H1 (cell line): ENCODE measurements around the gene CYYR1. TPM values are rescaled to one million over a fixed set of nuclear protein-coding genes. Genes with fewer than 3 reads are reported as not detected.

ENCODE experiments used
- CTCF ChIA-PET: fragments of 300-600 bp; sonication (Branson Sonifier 250); formaldehyde crosslinking; loops from one replicate; lab custom pipeline; 2021; ENCODE audit not compliant: partially characterized antibody; lab: Charles Lee
- POLR2A ChIA-PET: fragments of 300-600 bp; sonication (Branson Sonifier 250); formaldehyde crosslinking; loops from one replicate; lab custom pipeline; 2021; ENCODE audit warnings: inconsistent platforms; ENCODE audit not compliant: partially characterized antibody; lab: Charles Lee
- DNase-seq, 2 experiments: peaks; one replicate each; pipeline versions ENCODE4 v3.0.0 to v3.0.0-alpha.2; 2010 to 2022; ENCODE audit warnings: low spot score in 2 of 2, low read depth in 1 of 2, mixed read lengths in 1 of 2
- FAIRE-seq: peaks from 2 replicates; lab custom pipeline; 2011; peaks lifted over from hg19 to GRCh38; lab: Jason Lieb, UNC
- H2AFZ ChIP-seq: 2 replicates; pipeline ENCODE4 v1.8.1; 2012; ENCODE audit warnings: low read length, inconsistent platforms
- H2AK5ac ChIP-seq: 2 replicates; pipeline ENCODE4 v1.6.1; 2013; ENCODE audit warnings: low read depth, low read length
- H2BK120ac ChIP-seq: replicated peaks from 2 replicates; pipeline ENCODE3; 2013; ENCODE audit warnings: low read depth, low read length, inconsistent platforms
- H2BK12ac ChIP-seq: 2 replicates; pipeline ENCODE4 v1.6.1; 2013; ENCODE audit warnings: low read depth, low read length
- H2BK15ac ChIP-seq: 2 replicates; pipeline ENCODE4 v1.6.1; 2013; ENCODE audit warnings: low read length
- H2BK20ac ChIP-seq: 2 replicates; pipeline ENCODE4 v1.6.1; 2013; ENCODE audit warnings: low read length
- H2BK5ac ChIP-seq: 2 replicates; pipeline ENCODE4 v1.6.1; 2013; ENCODE audit warnings: low read depth, low read length
- H3K14ac ChIP-seq: 2 replicates; pipeline ENCODE4 v1.6.1; 2013; ENCODE audit warnings: inconsistent platforms; ENCODE audit not compliant: insufficient read length
- H3K18ac ChIP-seq: 2 replicates; pipeline ENCODE4 v1.6.1; 2013; ENCODE audit warnings: low read length; ENCODE audit errors: extremely low read depth
- H3K23ac ChIP-seq: 2 replicates; pipeline ENCODE4 v1.6.1; 2013; ENCODE audit warnings: inconsistent platforms; ENCODE audit not compliant: insufficient read length
- H3K23me2 ChIP-seq: 2 replicates; pipeline ENCODE4 v1.6.1; 2013; ENCODE audit warnings: low read depth, low read length
- H3K27ac ChIP-seq: 2 replicates; pipeline ENCODE4 v1.6.1; 2011; ENCODE audit warnings: low read depth, low read length, inconsistent platforms
- H3K27me3 ChIP-seq, 4 experiments: replicated peaks in 1 of 4; 1 replicate in 1 of 4; 2 replicates in 3 of 4; pipeline versions ENCODE4 v1.6.1 to v1.8.1; 2011 to 2013; ENCODE audit warnings: low read length in 3 of 4, mild to moderate bottlenecking in 3 of 4, inconsistent platforms in 2 of 4, mixed read lengths in 2 of 4, moderate library complexity in 1 of 4; ENCODE audit not compliant: control insufficient read depth in 3 of 4, insufficient read depth in 3 of 4; ENCODE audit errors: extremely low read depth in 1 of 4
- H3K36me3 ChIP-seq, 4 experiments: 2 replicates each; pipeline versions ENCODE4 v1.6.1 to v1.8.1; 2011 to 2013; ENCODE audit warnings: mild to moderate bottlenecking in 4 of 4, low read length in 3 of 4, moderate library complexity in 2 of 4, control low read depth in 1 of 4, inconsistent platforms in 1 of 4; ENCODE audit not compliant: insufficient read depth in 4 of 4, control insufficient read depth in 2 of 4
- H3K4ac ChIP-seq: replicated peaks from 2 replicates; pipeline ENCODE3; 2013; ENCODE audit warnings: low read length, low read depth, mixed read lengths, inconsistent platforms; ENCODE audit not compliant: insufficient read length
- H3K4me1 ChIP-seq, 4 experiments: replicated peaks in 1 of 4; 1 replicate in 1 of 4; 2 replicates in 3 of 4; pipeline versions ENCODE4 v1.6.1 to v1.8.1; 2011 to 2013; ENCODE audit warnings: low read length in 3 of 4, inconsistent platforms in 2 of 4, mixed read lengths in 1 of 4; ENCODE audit not compliant: insufficient read depth in 4 of 4, control insufficient read depth in 3 of 4
- H3K4me2 ChIP-seq, 2 experiments: 2 replicates each; pipeline versions ENCODE4 v1.6.1 to v1.8.1; 2011 to 2013; ENCODE audit warnings: low read depth in 2 of 2, low read length in 2 of 2, control low read depth in 1 of 2, inconsistent platforms in 1 of 2, mild to moderate bottlenecking in 1 of 2; ENCODE audit not compliant: insufficient read depth in 1 of 2
- H3K4me3 ChIP-seq, 4 experiments: fragments of 200-600, 300-600 bp in 1 of 4; sonication (generic), shearing (Covaris generic), sonication (Bioruptor Twin) in 1 of 4; 2 replicates each; pipeline versions ENCODE4 v1.5.1 to v1.8.1; 2011 to 2016; ENCODE audit warnings: low read length in 4 of 4, low read depth in 3 of 4, control low read depth in 2 of 4, inconsistent platforms in 2 of 4, mild to moderate bottlenecking in 2 of 4, mixed read lengths in 1 of 4, moderate library complexity in 1 of 4; ENCODE audit not compliant: insufficient read depth in 2 of 4; ENCODE audit errors: extremely low read depth in 1 of 4
- H3K56ac ChIP-seq: replicated peaks from 2 replicates; pipeline ENCODE3; 2013; ENCODE audit warnings: low read depth, mild to moderate bottlenecking, mixed read lengths, low read length, inconsistent platforms; ENCODE audit not compliant: insufficient read length
- H3K79me1 ChIP-seq: 2 replicates; pipeline ENCODE4 v1.6.1; 2013; ENCODE audit warnings: low read depth, low read length, control low read depth
- H3K79me2 ChIP-seq, 2 experiments: 2 replicates each; pipeline versions ENCODE4 v1.6.1 to v1.8.1; 2012 to 2013; ENCODE audit warnings: low read length in 2 of 2, mild to moderate bottlenecking in 2 of 2, inconsistent platforms in 1 of 2; ENCODE audit not compliant: insufficient read depth in 2 of 2, control insufficient read depth in 1 of 2
- H3K9ac ChIP-seq, 4 experiments: replicated peaks in 1 of 4; 1 replicate in 1 of 4; 2 replicates in 3 of 4; pipeline versions ENCODE4 v1.6.1 to v1.8.1; 2011 to 2013; ENCODE audit warnings: low read depth in 3 of 4, low read length in 3 of 4, control low read depth in 2 of 4, mild to moderate bottlenecking in 2 of 4, moderate library complexity in 2 of 4, inconsistent platforms in 1 of 4; ENCODE audit errors: extremely low read depth in 1 of 4
- H3K9me3 ChIP-seq, 2 experiments: 2 replicates each; pipeline versions ENCODE4 v1.6.1 to v1.8.1; 2012 to 2013; ENCODE audit warnings: mild to moderate bottlenecking in 2 of 2, moderate library complexity in 2 of 2, control low read depth in 1 of 2, inconsistent platforms in 1 of 2, low read depth in 1 of 2, low read length in 1 of 2, mixed read lengths in 1 of 2; ENCODE audit not compliant: insufficient read depth in 2 of 2
- H4K20me1 ChIP-seq, 2 experiments: replicated peaks in 1 of 2; 2 replicates each; pipeline versions ENCODE3 to v1.8.1; 2011 to 2013; ENCODE audit warnings: inconsistent platforms in 2 of 2, low read length in 2 of 2, mild to moderate bottlenecking in 1 of 2; ENCODE audit not compliant: insufficient read depth in 2 of 2, control insufficient read depth in 1 of 2
- H4K5ac ChIP-seq: 2 replicates; pipeline ENCODE4 v1.6.1; 2013; ENCODE audit warnings: low read length, low read depth, mixed read lengths, inconsistent platforms; ENCODE audit not compliant: insufficient read length
- H4K8ac ChIP-seq: 2 replicates; pipeline ENCODE4 v1.8.0; 2013; ENCODE audit warnings: mild to moderate bottlenecking, moderate library complexity, low read length, inconsistent platforms; ENCODE audit not compliant: insufficient read depth; ENCODE audit errors: extremely low read depth
- H4K91ac ChIP-seq: replicated peaks from 2 replicates; pipeline ENCODE3; 2013; ENCODE audit warnings: low read length, mixed read lengths, inconsistent platforms; ENCODE audit not compliant: insufficient read length
- TBP ChIP-seq: IDR thresholded peaks from 2 replicates; pipeline ENCODE4 v1.6.1; 2011; ENCODE audit warnings: low read depth, low read length, improper control_type of control experiment
- TEAD4 ChIP-seq: IDR thresholded peaks from 2 replicates; pipeline ENCODE4 v1.6.1; 2012; ENCODE audit warnings: low read depth, low read length, inconsistent platforms, mixed read lengths
- whole genome bisulfite sequencing, 2 experiments: shearing (Covaris generic) in 1 of 2; methylation state at CpG; one replicate each; pipeline versions ENCODE4 v1.1.6 to v1.1.7; 2013 to 2015; ENCODE audit warnings: low lambda C conversion rate in 2 of 2, mixed read lengths in 2 of 2, inconsistent platforms in 1 of 2, low coverage in 1 of 2, missing lambda C conversion rate in 1 of 2; ENCODE audit not compliant: insufficient replicate concordance in 2 of 2, insufficient coverage in 1 of 2, insufficient read length in 1 of 2; ENCODE audit errors: extremely low coverage in 1 of 2, missing lambda C conversion rate in 1 of 2; 5-methylcytosine and 5-hydroxymethylcytosine counted together
- polyA plus RNA-seq, 7 experiments: library from polyadenylated mRNA; depleted of rRNA in 3 of 7; stranded (reverse) in 5 of 7; unstranded in 2 of 7; fragments of >200 nt in 5 of 7; fragments of 200-250 nt in 2 of 7; gene quantifications; 1 replicate in 5 of 7; 2 replicates in 1 of 7; 4 replicates in 1 of 7; pipeline versions ENCODE4 v1.2.1 to v1.2.3, GENCODE V29; 2011 to 2013; ENCODE audit warnings: missing spikeins in 2 of 7, mixed read lengths in 2 of 7
- total RNA-seq: library from RNA; stranded (reverse); fragmentation: NEBNext Ultra II Directional; extraction: Animal tissue kit (Norgen Biotek cat#: 25700); gene quantifications from 2 replicates; pipeline ENCODE4 v1.2.1, GENCODE V29; 2021

Gene CYYR1
- total and polyA plus RNA-seq, 2 of the 8 experiments (the other 6 are each of a cell fraction or from before 2014, with no cell fraction given) = 12.2 to 37.9 TPM

GRCh38 chr21:26490771-26491170 lies 82.3 kb downstream of the CYYR1 start:
- H3K23me2 ChIP-seq = no peaks in the 10 kb centered on the region; the same call in 1 of the 2 replicates
- POLR2A ChIA-PET = interaction anchor here (1.1 kb wide), 1 partner anchor 14 kb away, joined by 4 read pairs; no protein-coding TSS in a partner anchor
- H2BK120ac ChIP-seq = no peak overlapping the region
- 82% methylated on average over 2 of the region's 2 CpGs; no CpG with 5 or more reads in 1 of the 2 experiments for WGBS, 2 experiments
- peak overlapping the region in 1 of 4 experiments; percentile 11; a peak in 1 of 8 replicates for H3K4me3 ChIP-seq
- H3K27me3 ChIP-seq = no peaks in the 10 kb centered on the region
- no peak overlapping the region for H3K14ac ChIP-seq
- FAIRE-seq = no peak
- H2BK15ac ChIP-seq = no peak overlapping the region
- H3K9ac ChIP-seq = no peak overlapping the region
- TF ChIP-seq TBP (no peak), TEAD4 (peak; percentile 81)
- TF ChIP-seq, all 59 proteins: peak for 1
- Histone ChIP-seq H3K4me2 (no peak overlapping the region; a peak in 1 of 4 replicates), H4K91ac (no peak overlapping the region), H2BK20ac (no peak overlapping the region), H4K20me1 (no peaks in the 10 kb centered on the region), H3K9me3 (peaks cover 0 to 2% of the 10 kb centered on the region in 2 experiments; a peak in 2 of 4 replicates), H2BK5ac (no peak overlapping the region), H2AK5ac (no peak overlapping the region), H2AFZ (no peak overlapping the region), H4K5ac (no peak overlapping the region), H3K23ac (no peak overlapping the region), H2BK12ac (no peak overlapping the region), H3K4me1 (peaks cover 0 to 8% (median 4%) of the 10 kb centered on the region in 4 experiments; a peak in 2 of 7 replicates), H3K56ac (no peak overlapping the region), H3K27ac (no peak overlapping the region), H4K8ac (no peak overlapping the region), H3K79me1 (no peaks in the 10 kb centered on the region), H3K4ac (no peak overlapping the region), H3K36me3 (no peaks in the 10 kb centered on the region), H3K79me2 (no peaks in the 10 kb centered on the region; a peak in 1 of 4 replicates), H3K18ac (no peak overlapping the region)
- CTCF ChIA-PET = interaction anchor here (0.6 to 1.5 kb wide), 6 partner anchors 10 to 605 kb away, joined by 3 to 4 read pairs (median 3); no protein-coding TSS in a partner anchor
- no peak for DNase-seq
